ENCODE results near the gene EVC. TPM values are rescaled to one million over a fixed set of nuclear protein-coding genes. Genes with fewer than 3 reads are reported as not detected.

The EVC gene
- total and polyA plus RNA-seq, 2 donors from 2014 or later = 7.8 to 159 TPM

DNA sequence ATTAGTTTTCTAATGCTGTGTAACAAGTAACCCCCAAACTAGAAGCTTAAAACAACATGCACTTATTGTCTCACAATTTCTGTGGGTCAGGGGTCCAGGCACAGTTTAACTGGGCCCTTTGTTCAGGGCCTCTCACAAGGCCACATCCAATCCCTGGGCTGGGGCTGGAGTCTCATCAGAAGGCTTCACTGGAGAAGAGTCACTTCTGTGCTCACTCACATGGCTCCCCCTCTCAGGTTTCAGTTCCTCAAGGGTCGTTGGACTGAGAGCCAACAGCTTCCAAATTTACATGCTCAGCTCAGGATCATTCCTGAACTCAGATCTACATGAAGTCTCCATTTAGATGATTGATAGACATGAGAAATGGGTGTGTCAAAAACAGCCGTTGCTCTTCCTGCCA lies 77.1 kb downstream of the EVC start:
- FAIRE-seq (no peak), DNase-seq (peak in 1 of 5 donors; percentile 10)
- intact Hi-C loops (cut with DNase I) = no loop called here
- no peak overlapping the region for H3K4me3 ChIP-seq (ENCODE audit: low read length in 3 of 3)
- H3K9ac ChIP-seq (ENCODE audit: low read length in 3 of 3) = no peak overlapping the region
- H3K9me3 ChIP-seq (ENCODE audit: control insufficient read depth in 2 of 3, insufficient read depth in 1 of 3, low read length in 3 of 3) = no peaks in the 10 kb centered on the region
- peaks cover 0 to 7% (median 2%) of the 10 kb centered on the region in 3 donors for H3K4me1 ChIP-seq (ENCODE audit: control insufficient read depth in 2 of 3, insufficient read depth in 2 of 3, low read depth in 1 of 3, low read length in 3 of 3)
- H3K27me3 ChIP-seq (ENCODE audit: control insufficient read depth, insufficient read depth, low read length) = no peaks in the 10 kb centered on the region
- no peak for TF ChIP-seq CTCF (IDR thresholded peaks at IDR 0.05; ENCODE audit: borderline replicate concordance, extremely low read depth, insufficient read depth)
- H3K27ac ChIP-seq (ENCODE audit: low read depth in 2 of 2, low read length in 2 of 2) = no peak overlapping the region
- peaks cover 7 to 39% (median 15%) of the 10 kb centered on the region in 3 donors for H3K36me3 ChIP-seq (ENCODE audit: control insufficient read depth in 2 of 3, insufficient read depth in 3 of 3, low read length in 3 of 3)

- H3K9me3 ChIP-seq (ENCODE audit: control insufficient read depth in 2 of 3, insufficient read depth in 1 of 3, low read length in 3 of 3) = no peaks in the 10 kb centered on the region
- H3K27me3 ChIP-seq (ENCODE audit: control insufficient read depth, insufficient read depth, low read length) = no peaks in the 10 kb centered on the region
- H3K27ac ChIP-seq (ENCODE audit: low read depth in 2 of 2, low read length in 2 of 2) = no peak overlapping the region
- H3K36me3 ChIP-seq (ENCODE audit: control insufficient read depth in 2 of 3, insufficient read depth in 3 of 3, low read length in 3 of 3) = peaks cover 6 to 29% (median 13%) of the 10 kb centered on the region in 3 donors
- H3K4me1 ChIP-seq (ENCODE audit: control insufficient read depth in 2 of 3, insufficient read depth in 2 of 3, low read depth in 1 of 3, low read length in 3 of 3) = peaks cover 0 to 7% (median 0%) of the 10 kb centered on the region in 3 donors
- no peak for TF ChIP-seq CTCF (IDR thresholded peaks at IDR 0.05; ENCODE audit: borderline replicate concordance, extremely low read depth, insufficient read depth)
- FAIRE-seq = no peak
- H3K4me3 ChIP-seq (ENCODE audit: low read length in 3 of 3) = no peak overlapping the region
- intact Hi-C loops (cut with DNase I) = no loop called here
- peak in 1 of 5 donors; percentile 28 for DNase-seq
- H3K9ac ChIP-seq (ENCODE audit: low read length in 3 of 3) = no peak overlapping the region
Measured at GRCh38 chr4:5789141-5789540, 78.1 kb downstream of the EVC start.

DNA sequence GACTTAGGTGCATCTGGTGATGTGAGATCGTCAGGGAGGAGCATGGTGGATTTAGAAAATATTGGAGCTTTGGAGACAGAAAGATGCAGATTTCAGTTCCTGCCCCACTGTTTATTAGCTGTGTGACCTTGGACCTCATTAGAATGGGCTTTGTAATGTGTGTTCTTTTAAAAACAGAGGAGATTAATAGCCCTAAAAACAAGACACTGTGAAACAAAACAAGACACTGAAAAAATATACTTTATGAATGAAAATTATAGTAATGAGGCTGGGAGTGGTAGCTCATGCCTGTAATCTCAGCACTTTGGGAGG lies 79.5 kb downstream of the EVC start:
- FAIRE-seq = no peak
- no peak for TF ChIP-seq CTCF (IDR thresholded peaks at IDR 0.05; ENCODE audit: borderline replicate concordance, extremely low read depth, insufficient read depth)
- H3K36me3 ChIP-seq (ENCODE audit: control insufficient read depth in 2 of 3, insufficient read depth in 3 of 3, low read length in 3 of 3) = peaks cover 10 to 28% (median 17%) of the 10 kb centered on the region in 3 donors
- H3K27me3 ChIP-seq (ENCODE audit: control insufficient read depth, insufficient read depth, low read length) = no peaks in the 10 kb centered on the region
- peaks cover 0 to 7% (median 0%) of the 10 kb centered on the region in 3 donors for H3K4me1 ChIP-seq (ENCODE audit: control insufficient read depth in 2 of 3, insufficient read depth in 2 of 3, low read depth in 1 of 3, low read length in 3 of 3)
- H3K9ac ChIP-seq (ENCODE audit: low read length in 3 of 3) = no peak overlapping the region
- H3K4me3 ChIP-seq (ENCODE audit: low read length in 3 of 3) = no peak overlapping the region
- no peak for DNase-seq
- H3K9me3 ChIP-seq (ENCODE audit: control insufficient read depth in 2 of 3, insufficient read depth in 1 of 3, low read length in 3 of 3) = no peaks in the 10 kb centered on the region
- H3K27ac ChIP-seq (ENCODE audit: low read depth in 2 of 2, low read length in 2 of 2) = no peak overlapping the region
- intact Hi-C loops (cut with DNase I) = no loop called here

GRCh38 chr4:5791654-5792053 lies 80.7 kb downstream of the EVC start:
- H3K27ac ChIP-seq (ENCODE audit: low read depth in 2 of 2, low read length in 2 of 2) = no peak overlapping the region
- DNase-seq (peak in 1 of 5 donors; percentile 43), FAIRE-seq (no peak)
- intact Hi-C loops (cut with DNase I) = no loop called here
- no peaks in the 10 kb centered on the region for H3K9me3 ChIP-seq (ENCODE audit: control insufficient read depth in 2 of 3, insufficient read depth in 1 of 3, low read length in 3 of 3)
- H3K36me3 ChIP-seq (ENCODE audit: control insufficient read depth in 2 of 3, insufficient read depth in 3 of 3, low read length in 3 of 3) = peaks cover 8 to 28% (median 18%) of the 10 kb centered on the region in 3 donors
- H3K4me3 ChIP-seq (ENCODE audit: low read length in 3 of 3) = no peak overlapping the region
- no peaks in the 10 kb centered on the region for H3K27me3 ChIP-seq (ENCODE audit: control insufficient read depth, insufficient read depth, low read length)
- H3K9ac ChIP-seq (ENCODE audit: low read length in 3 of 3) = no peak overlapping the region
- TF ChIP-seq CTCF (IDR thresholded peaks at IDR 0.05; ENCODE audit: borderline replicate concordance, extremely low read depth, insufficient read depth) = no peak
- no peaks in the 10 kb centered on the region for H3K4me1 ChIP-seq (ENCODE audit: control insufficient read depth in 2 of 3, insufficient read depth in 2 of 3, low read depth in 1 of 3, low read length in 3 of 3)
